Measurements from ENCODE around the gene CFAP77.

Gene CFAP77

DNA sequence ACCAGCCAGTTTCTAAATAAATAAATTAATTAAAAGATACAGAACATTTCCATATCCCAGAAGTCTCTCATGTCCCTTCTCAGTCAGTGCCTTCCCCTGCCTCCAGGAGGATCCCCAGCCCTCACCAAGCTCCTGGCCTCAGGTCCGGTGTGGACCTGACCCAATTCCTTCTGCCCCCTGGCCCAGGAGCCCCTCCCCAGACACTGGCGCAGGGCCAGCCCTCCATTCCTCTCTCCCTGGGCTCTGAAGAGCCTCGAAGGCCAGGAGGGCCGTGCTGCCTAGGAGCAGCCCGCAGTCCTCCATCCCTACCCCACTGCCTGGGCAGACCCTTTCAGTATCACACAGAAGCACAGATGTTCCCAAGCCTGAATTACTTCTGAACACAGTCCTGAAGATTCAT, 110.6 kb downstream of the CFAP77 start:
- DNase-seq: no peak

- DNase-seq: no peak
These were observed 115.5 kb downstream of the CFAP77 start for GRCh38 chr9:132525308-132526023.

GRCh38 chr9:132531195-132531594, 121.2 kb downstream of the CFAP77 start:
- DNase-seq: no peak

DNA sequence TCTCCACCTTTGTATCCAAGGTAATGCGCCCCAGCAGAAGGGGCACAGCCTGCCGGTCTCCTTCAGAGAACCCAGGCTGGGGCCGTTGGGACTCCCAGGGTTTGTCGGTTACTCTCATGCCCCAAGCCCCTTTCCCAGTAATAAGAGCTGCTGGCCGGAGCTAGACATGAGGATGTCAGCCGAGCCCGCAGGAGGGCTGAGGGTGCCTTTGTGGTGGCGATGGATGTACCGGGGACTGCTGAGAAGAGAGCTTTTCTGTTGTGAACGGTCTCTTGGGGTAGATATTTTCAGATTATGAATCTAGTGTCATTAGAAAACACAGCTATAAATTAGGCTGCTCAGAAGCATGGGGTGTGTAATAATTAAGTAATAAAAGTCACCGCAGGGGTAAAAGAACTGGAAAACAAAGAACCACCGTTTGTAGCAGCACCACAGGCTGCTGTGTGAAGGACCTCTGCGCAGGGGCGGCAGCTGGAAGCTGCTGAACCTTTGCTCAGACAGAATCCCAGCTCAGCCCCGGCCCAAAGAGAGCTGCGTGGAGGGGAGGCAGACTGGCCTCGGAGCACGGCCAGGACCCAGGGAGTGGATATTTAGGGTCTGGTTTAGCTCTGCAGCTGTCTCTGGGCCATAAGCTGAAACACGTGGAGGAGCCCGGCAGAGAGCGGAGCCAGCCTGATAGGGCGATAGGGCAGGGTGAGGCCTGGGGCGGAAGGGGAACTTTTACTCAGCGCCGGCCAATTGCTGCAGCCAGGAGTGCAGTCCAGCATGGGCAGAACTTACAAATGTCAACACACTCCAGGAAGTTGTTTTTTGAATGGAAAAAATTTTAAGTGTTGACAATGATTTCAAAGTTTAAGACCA, 121.9 kb downstream of the CFAP77 start:
- no peak for DNase-seq

- no peak for DNase-seq
These were observed 124.8 kb downstream of the CFAP77 start for GRCh38 chr9:132534832-132535231.

DNA sequence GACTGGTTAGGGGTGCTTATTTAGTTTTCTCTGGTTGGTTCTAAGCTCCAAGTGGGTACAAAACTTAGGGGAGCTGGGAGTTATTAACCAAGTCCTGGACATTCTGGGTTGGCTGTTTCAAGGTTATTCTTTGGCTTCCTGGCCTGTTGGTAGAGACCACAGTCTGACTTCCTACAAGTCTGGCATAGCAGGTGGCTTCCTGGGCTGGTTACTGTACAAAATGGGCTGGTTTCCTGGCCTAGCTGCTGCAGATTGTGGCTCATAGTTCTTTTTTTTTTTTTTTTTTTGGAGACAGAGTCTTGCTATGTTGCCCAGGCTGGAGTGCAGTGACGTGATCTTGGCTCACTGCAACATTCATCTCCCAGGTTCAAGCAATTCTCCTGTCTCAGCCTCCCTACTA, 126.1 kb downstream of the CFAP77 start:
- DNase-seq: no peak

- no peak for DNase-seq
These were observed 127.3 kb downstream of the CFAP77 start for GRCh38 chr9:132537352-132537751.

DNA sequence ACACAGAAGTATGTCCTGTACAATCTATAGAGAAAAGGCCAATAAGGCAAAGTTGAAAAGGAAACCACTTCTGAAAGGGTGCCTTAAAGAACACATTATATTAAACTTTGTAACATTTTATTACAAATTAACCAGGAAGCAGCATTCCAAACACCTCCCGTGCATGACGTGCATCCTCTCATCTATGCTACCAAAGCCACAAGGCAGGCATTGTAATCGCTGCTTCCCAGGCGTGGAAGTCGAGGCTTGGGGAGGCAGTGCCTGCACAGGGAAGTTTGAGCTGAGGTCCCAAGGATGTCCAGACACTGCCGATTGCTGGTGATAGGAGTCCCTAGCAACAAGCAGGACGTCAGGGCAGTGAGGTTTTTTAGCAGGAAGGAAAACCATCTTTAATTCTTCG, 128.1 kb downstream of the CFAP77 start:
- DNase-seq: no peak

- DNase-seq: no peak
These were observed 129.1 kb downstream of the CFAP77 start for GRCh38 chr9:132539096-132539495.

- DNase-seq: no peak
These were observed 131.0 kb downstream of the CFAP77 start for GRCh38 chr9:132541051-132541450.

DNA sequence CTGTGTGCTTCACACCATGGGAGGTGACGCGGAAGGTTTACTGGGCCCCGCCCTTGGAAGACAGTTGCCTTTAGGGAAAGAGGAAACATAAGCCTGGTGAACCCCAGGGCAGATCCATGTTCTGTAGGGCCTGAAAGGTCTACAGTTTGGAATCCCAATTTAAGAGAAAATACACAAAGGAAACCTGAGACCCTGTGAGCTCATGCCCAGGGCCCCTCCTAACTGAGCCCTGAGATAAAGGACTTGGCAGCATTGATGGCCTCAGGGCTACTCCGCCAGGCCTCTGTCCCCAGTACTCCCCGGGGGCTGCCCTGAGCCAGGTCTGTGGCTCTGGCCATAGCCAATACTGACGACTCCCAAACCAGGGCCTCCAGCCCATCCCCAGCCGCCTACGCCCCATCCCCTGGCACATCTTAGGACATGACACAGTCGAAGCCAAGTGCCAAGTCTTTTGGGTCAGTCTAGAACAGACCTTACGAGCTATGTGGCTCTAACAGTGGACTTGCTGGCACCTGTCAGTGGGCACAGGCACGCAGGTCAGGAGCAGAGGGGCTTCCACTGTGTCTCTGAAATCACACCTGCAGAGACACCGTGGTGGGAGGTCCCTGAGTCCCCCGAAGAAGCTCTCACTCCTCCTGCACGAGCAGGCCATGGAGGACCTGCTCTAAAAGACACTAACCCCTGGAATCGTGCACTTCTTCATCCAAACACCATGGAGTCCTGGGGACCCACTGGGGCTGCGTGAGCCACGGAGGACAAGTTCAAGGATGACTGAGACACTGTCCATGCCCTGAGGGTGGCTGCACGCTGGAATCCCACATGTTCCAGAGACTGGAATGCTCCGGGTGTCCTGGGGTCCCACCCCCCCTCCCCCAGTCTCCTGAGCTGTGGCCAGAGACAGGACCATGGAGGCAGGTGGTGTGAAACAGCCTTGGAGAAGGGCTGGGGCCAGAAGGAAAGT, 132.1 kb downstream of the CFAP77 start:
- no peak for DNase-seq

DNA sequence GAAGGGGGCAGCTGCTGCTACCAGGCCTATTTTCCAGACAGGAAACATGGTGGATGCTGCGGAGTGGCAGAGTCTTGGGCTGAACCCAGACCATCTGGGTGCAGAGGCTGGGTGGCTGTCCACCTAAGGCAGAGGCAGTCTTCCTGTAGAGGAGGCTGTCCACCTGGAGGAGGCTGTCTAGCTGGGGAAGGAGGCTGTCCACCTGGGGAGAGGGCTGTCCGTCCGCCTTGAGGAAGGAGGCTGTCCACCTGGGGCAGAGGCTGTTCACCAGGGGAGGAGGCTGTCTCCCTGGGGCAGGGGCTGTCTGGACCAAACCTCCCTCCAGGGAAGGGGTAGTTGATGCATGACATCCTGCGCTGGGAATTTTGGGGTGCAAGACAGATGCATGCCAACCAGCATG, 133.2 kb downstream of the CFAP77 start:
- DNase-seq: no peak

DNA sequence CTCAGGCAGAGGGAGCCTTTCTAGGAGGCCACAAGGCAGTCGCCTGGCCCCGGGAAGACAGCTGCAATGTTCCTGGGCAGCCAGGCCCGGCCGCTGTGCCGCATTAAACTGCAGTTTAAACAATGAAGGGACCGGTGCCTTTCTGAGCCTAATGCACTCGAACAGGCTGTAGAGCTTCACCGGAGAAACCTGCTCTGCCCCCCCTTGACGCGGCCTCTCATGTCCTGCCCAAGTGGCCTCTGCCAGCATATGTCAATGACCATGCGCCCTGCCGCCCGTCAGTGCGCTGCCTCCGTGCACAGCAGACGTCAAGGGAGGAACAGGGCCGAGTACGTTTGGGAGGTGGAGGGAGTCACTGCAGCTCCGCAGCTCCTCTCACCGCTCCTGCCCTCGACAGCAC, 133.9 kb downstream of the CFAP77 start:
- DNase-seq: no peak

DNA sequence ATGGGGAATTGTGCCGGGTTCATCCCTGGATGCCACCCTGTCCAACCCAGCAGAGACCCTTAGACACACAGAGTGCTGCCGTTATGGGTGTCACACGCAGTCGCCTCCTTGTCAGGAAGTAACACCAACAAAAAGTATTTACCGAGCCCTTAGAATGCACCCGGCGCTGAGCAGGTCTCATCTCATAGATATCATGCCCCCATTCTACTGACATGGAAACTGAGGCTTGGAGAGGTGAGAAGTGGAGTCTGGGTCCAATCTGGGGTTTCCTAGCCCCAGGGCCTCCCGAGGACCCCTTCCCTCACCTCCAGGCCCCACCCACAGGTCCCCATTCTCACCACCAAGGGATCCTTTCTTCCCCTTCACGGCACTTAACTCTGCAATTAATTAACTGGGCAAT, 135.6 kb downstream of the CFAP77 start:
- no peak for DNase-seq

DNA sequence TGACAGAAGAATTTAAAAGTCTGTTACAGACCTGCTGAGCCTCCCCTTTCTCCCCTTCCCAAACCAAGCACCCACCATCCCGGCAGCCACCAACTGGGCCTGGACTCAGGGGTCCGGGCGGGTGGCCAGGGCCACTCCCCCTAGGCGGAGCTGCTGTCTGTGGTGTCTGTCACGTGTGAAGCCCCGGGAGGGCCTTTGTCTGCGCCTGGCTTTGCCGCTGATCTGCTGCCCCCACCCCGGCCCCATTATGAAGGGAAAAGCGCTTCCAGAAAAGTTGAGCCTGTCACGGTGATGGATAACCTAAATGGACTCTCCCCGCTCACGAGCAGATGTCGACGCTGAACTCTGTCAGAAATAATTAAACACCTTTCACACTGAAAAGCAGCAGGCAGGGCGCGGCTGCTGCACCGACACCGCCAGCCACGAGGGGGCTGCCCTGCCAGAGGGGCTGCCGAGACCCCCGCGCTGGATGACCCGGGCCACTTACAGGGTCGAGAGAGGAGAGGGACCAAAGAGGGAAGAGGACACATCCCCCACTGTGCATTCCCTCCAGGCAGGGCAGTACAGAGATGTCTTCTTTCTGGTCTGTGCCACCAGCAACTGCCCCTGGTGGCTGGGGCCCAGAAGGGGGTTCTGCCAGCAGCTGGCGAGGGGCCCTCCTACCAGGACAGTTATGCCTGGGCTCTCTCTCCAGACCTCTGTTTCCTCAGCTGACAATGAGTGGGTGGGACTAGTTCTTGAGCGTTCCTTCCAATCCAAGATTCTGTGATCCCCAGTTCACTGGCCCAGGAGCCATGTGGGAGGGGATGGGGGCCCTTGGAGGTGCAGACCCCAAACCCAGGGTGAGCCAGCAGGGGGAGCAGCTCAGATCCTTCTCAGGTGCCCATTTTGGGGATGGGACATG, 136.4 kb downstream of the CFAP77 start:
- DNase-seq: no peak

DNA sequence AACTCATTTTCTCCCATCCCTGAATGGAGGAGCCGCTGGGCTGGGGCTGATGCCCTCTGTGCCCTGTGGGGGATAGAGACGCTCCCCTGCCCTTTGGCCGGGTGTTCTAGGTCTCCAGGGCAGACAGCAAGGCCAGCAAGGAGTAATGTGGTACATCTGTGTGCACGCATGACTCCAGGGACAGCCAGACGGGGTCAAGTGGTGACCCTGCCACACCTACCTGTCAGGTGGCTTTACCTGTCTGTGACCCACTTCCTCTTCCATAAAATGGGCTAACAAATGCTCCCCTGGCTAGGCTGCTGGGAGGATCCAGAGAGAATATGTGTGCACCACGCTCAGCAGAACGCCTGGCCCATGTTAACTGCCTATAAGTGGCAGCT, 137.0 kb downstream of the CFAP77 start:
- no peak for DNase-seq

- no peak for DNase-seq
These were observed 137.4 kb downstream of the CFAP77 start for GRCh38 chr9:132547436-132547835.

- DNase-seq: no peak
These were observed 138.1 kb downstream of the CFAP77 start for GRCh38 chr9:132547976-132548730.

- DNase-seq: no peak
These were observed 139.0 kb downstream of the CFAP77 start for GRCh38 chr9:132548751-132549640.

DNA sequence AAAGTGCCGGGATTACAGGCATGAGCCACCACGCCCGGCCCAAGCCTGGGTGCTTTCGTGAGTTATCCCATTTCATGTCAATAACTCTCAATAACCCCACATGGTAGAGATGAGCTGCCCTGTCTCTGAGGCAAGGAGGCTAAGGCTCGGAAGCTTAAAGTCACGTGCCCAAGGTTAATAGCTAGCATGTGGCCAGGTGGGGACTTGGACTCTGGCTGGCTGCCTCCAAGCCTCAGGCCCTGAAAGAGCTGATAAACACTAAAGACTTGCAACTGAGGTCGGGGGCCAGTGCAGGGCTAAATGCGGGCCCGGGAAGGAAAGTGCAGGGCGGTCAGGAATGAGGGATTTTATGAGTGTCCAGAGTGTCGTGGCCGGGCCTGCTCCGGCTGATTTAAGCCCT, 141.5 kb downstream of the CFAP77 start:
- no peak for DNase-seq

Measured in activated CD8-positive, alpha-beta memory T cell treated with anti-CD3 and anti-CD28 coated beads for 24 hours (primary cell).